Glomerular endothelial cell (primary cell): ENCODE measurements around the gene EBF3. TPM values are rescaled to one million over a fixed set of nuclear protein-coding genes. Genes with fewer than 3 reads are reported as not detected.

Source experiments
- DNase-seq: peaks from one replicate; pipeline ENCODE4 v3.0.0-alpha.2; 2011; ENCODE audit warnings: low read depth, low spot score; ENCODE audit errors: extremely low read depth
- total RNA-seq: library from RNA; depleted of rRNA; stranded (reverse); fragments of >200 nt; gene quantifications from 2 replicates; pipeline ENCODE4 v1.2.3, GENCODE V29; 2015

EBF3 gene
- total RNA-seq, 1 donor from 2014 or later, result 2.0 TPM

- DNase-seq, result no peak
Measured at GRCh38 chr10:129877773-129878371, 86.2 kb downstream of the EBF3 start.

GRCh38 chr10:129876838-129877237, 87.2 kb downstream of the EBF3 start:
- no peak for DNase-seq

- no peak for DNase-seq
Measured at GRCh38 chr10:129875993-129876726, 87.9 kb downstream of the EBF3 start.

GRCh38 chr10:129873351-129873750, 90.7 kb downstream of the EBF3 start:
- no peak for DNase-seq

- no peak for DNase-seq
Measured at GRCh38 chr10:129871966-129872365, 92.1 kb downstream of the EBF3 start.

GRCh38 chr10:129870961-129871621, 93.0 kb downstream of the EBF3 start:
- DNase-seq, result no peak

GRCh38 chr10:129870474-129870757, 93.7 kb downstream of the EBF3 start:
- DNase-seq, result no peak

- DNase-seq, result no peak
Measured at GRCh38 chr10:129869596-129870473, 94.2 kb downstream of the EBF3 start.

GRCh38 chr10:129868449-129869035, 95.5 kb downstream of the EBF3 start:
- DNase-seq, result no peak

- DNase-seq, result no peak
Measured at GRCh38 chr10:129867631-129868179, 96.4 kb downstream of the EBF3 start.

GRCh38 chr10:129866894-129867293, 97.2 kb downstream of the EBF3 start:
- no peak for DNase-seq

- no peak for DNase-seq
Measured at GRCh38 chr10:129865960-129866359, 98.1 kb downstream of the EBF3 start.

- no peak for DNase-seq
Measured at GRCh38 chr10:129865413-129865812, 98.7 kb downstream of the EBF3 start.

GRCh38 chr10:129864601-129865126, 99.4 kb downstream of the EBF3 start:
- DNase-seq, result no peak

- DNase-seq, result no peak
Measured at GRCh38 chr10:129864082-129864481, 100.0 kb downstream of the EBF3 start.

GRCh38 chr10:129863201-129863663, 100.8 kb downstream of the EBF3 start:
- no peak for DNase-seq

GRCh38 chr10:129861776-129862531, 102.1 kb downstream of the EBF3 start:
- DNase-seq, result no peak

- no peak for DNase-seq
Measured at GRCh38 chr10:129860396-129860795, 103.7 kb downstream of the EBF3 start.

GRCh38 chr10:129859536-129859935, 104.5 kb downstream of the EBF3 start:
- no peak for DNase-seq
